Amniotic epithelial cell (primary cell): ENCODE measurements around the gene DENND11.

Experiments used
- DNase-seq: peaks from one replicate; pipeline ENCODE4 v3.0.0-alpha.2; 2010; ENCODE audit warnings: low read depth

DENND11 gene

DNA sequence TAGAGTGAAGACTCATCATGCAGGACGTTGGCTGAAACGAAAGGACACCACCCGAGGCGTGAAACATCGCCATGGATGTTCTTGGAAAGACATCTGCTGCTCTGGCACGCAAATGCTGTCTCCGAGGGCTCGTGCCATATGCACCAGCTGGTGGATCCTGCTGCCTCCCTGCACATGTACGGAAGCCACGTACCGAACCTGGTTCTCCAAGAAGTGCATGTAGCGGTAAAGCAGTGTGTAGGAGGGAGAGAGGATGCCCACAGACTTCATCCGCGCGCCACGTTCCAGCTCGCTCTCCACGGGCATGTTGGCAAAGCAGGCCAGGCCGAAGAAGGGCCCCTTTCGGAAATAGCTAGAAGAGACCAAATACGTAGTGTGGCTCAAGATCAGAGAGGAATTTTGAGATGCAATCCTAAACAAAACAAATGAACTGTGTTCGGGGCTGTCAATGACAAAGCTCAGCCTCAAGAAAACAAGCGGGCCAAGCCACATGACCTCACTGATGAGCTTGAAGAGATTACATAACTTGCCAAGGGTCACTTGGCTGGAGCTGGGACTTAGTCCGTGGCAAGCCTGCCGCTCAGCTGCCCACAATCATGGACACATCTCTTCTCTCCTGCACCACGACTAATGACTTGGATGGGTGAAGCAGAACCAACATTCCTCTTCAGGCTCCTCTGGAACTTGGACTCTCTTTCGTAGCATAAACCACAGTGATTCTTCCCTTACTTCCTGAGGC lies 16.5 kb downstream of the DENND11 start:
- DNase-seq: no peak

DNA sequence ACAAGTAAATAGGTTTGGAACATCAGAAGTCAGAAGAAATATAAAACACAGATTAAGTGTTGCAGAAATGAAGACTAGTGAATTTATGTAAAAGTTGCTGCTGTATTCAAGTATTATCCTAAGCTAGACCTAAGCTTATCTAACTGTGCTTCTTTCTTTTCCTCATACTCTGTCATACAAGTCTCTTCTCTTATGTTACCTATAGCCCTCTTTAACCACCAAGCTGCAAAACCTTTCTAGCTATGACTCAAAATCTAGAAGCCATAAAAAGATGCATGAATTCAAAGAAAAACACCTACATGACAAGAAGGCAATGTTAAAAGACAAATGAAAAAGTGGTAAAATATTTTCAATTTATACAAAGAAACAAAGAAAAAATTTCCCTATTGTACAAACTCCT lies 23.0 kb downstream of the DENND11 start:
- DNase-seq: no peak

DNA sequence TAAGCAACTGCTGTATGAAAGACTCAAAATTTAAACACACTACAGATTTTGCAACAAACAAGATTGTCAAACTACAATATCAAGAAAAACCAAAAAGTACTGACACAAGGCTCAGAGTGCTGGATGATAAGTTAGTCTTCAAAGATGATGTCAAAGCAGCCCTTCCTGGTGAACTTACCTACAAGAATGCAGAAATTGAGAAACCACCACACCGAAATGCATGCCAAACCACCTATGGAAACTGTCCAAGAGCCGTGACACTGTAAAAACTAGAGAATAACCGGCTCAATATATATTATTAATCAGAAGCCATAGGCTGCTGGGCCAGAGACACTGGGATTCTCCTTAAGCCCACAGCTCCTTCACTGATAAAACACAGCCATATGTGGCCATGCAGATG lies 25.3 kb downstream of the DENND11 start:
- DNase-seq: no peak

DNA sequence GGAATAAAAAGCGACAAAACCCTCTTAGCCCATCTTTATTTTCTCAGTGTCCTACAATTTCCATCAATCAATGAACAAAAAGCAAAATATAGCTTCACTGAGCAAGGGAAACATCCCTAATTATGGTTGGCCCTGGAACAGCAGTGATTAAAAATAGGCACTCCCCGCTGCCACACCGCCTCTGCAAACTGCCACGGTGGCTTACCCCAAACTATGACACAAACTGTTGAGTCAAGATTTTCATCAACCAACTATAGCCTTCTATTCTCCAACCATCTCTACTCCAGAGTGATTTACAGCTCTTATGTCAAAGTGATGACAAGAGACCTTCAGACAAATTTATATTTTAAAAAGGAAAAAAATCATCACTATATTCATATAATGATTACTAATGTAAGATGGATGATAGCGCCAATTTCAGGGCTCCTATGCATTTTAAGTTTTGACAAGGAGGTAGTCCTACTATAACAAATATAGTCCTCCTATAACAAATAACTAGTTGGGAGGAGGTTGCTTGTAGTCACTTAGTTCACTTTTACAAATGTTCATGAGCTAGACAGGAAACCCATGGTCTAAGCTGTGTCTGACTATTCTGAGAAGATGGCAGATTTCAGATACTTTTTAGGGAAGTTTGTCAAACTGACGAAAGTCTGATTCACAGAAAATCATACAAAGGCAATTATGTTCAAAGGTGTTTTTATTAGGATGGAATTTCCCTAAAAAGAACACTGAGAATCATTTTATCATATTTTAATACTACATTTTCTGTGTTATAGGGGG lies 26.3 kb downstream of the DENND11 start:
- no peak for DNase-seq

DNA sequence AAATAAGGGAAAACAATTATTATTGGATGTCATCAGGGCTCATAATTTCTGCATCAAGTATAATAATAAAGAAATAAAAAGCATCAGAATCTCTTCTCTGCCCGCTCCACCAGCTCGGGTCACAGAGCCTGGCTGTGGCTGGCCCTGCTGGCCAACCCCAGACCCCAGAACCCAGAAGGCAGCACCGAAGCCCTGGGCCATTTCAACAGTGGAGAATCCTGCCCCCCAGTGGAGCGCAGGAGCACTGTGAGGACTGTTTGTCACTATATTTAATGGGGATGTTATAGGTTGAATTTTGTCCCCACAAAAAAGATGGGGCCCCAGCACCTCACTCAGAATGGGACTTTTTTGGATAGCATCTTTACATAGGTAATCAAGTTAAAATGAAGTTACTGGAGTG lies 27.3 kb downstream of the DENND11 start:
- DNase-seq: no peak

DNA sequence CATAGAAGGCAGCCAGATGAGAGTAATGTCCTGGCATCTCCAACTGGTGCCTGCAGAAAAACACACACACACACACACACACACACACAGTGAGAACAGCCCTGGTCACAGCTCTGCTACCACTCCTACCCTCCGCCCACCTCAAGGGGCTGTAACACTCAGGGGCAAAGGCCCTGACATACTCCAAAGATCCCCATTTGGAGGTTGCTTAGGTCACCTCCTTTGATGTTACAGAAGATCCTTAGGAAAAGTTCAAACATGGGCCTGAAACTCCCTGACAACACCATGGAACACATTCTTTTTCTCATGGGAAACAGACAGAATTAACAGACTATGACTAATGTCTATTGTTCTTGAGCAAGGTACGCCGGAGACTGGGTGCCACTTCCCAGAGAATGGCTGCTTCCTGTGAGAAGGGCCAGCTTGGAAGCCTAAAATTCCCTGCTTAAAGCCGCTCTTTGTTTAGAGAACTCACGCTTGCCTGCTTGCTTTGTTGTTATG lies 27.7 kb downstream of the DENND11 start:
- DNase-seq: no peak

DNA sequence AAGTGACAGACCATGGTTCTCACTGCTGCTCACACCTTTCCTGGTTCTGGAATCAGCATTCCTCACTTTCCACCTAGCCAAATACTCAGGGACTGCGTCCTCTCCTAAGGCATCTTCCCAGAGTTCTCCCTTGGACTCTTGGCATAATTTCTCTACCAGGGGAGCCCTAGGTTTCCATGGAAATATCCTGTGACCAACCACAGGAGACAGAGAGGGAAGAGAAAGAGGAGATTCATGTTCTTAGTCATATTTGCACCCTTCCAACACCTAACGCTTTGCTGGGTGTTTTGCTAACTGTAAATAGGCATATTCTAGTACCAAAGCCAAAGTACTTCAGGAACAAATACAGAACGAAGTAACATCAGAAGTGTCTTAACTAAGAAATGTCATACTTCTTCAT lies 28.6 kb downstream of the DENND11 start:
- DNase-seq: no peak

DNA sequence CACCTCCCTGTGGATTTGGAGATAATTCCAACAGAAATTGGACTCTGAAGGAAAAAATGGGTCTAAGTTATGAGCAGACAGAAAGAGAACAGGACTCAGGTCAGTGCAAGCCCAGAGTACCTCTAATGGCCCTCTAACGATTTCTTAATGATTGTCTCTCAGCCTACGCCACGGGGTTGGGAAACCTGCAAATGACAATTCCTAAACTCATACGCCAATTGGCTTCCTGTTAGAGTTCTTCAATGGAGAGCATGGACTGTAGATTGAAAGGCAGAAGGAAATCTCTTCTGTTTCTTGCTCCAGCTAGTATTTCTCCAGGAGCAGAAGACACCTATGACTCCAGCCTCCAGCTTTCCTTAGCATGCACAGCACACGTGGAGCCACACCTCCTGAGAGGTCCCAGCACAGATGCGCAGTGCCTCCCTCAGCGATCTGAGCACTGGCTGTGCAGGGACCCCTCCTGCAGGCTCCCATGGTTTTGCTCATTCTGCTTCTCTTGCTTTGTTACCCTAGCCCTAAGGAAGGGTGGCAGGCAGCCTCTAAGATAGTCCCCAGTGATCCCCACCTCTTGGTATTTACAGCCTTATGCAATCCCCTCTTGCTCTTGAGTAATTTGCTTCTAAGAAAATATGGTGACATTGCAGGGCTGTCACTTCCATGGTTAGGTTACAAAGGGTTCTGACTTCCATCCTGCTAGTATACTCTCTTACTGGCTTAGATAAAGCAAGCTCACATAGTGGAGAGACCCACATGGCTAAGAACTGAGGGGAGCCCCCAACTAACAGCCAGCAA lies 30.1 kb downstream of the DENND11 start:
- no peak for DNase-seq

DNA sequence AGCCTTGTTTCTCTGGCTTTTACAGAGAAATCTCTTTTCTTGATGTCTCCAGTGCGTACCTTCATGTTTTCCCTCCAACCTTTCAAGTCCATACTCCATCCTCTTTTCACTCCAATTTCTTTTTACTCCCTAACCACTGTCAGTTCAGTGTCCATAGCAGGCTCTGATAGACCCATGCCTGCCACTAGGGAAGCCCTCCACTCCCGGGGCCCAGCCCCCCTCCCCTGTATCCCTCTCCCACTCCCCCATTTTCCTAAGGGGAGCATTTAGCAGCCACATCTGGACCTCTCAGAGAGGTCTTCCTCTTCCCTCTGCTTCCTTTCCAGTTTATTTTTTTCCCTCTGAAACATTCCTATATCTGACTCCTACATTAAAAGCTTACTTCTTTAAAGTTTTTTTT lies 33.1 kb downstream of the DENND11 start:
- no peak for DNase-seq

DNA sequence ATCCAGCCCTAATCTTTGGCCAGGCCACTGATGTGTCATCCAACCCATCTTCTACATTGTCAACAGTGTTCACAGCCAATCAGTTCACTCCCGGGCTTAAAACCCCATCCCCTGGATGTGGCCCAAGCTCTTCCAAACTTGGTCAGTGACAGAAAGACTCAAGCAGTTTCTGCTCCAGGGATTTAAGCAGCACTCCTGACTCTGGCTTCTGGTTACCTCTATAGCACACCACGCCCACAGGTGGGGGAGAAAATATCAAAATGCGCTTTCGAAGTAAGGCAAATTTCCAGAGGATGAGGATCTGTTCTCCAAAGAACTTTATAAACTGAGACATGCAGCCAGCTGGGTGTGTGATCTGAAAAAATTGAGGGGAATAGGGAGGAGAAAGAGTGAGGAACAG lies 35.9 kb downstream of the DENND11 start:
- no peak for DNase-seq

DNA sequence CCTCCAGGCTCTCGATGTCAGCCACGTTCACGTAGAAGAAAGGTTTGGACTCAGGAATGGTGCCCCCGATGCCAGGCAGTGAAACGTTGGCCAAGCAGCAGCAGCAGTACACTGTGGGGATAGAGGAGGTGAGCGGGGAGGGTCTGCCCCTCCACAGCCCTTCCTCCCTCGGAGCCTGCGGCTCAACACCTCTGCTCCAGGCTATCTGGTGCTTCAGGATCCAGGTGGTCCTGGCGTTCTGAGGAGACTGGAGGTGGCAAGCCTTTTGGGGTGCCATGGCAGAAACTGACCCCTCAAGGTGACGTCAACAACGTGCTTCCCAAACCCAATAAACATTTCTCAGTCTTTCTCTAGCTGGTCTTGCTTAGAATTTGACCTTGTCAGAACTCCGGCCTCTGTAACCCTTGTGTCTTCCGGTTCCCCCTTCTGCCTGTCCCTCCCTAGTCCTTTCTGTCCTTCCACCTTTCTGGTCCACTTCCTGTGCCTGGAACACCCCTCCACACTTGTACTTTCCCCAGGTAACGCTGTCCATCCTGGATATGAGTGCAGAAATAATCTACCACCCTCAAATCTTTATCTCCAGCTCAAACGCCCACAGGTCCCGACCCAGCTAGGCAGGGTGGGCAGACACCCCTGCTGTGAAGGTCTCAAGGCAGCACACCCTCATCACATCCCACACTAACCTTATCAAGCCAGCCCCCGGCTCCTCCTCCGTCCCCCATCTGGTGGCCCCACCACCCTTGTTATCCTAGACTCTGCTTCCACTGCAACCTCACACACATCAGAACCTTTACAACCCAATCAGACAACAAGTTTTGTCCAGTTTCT lies 36.5 kb downstream of the DENND11 start:
- no peak for DNase-seq

DNA sequence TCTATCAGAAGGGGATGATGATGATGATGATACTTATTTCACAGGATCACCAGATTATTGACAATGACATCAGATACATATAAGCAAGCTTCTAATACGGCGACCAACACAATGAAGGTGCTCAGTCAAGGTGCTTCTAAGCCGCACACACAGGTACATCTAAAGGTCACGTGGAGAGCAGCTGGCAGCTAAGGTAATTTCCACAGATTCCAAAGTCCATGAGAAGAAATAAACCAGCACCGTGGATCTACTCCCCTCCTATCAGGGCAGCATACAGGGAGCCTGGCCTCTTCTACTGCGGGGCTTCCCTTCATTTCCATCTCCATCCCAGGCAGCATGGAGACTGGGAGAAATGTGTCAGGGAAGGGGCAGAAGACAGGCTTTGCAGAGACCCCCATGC lies 37.5 kb downstream of the DENND11 start:
- DNase-seq: no peak

DNA sequence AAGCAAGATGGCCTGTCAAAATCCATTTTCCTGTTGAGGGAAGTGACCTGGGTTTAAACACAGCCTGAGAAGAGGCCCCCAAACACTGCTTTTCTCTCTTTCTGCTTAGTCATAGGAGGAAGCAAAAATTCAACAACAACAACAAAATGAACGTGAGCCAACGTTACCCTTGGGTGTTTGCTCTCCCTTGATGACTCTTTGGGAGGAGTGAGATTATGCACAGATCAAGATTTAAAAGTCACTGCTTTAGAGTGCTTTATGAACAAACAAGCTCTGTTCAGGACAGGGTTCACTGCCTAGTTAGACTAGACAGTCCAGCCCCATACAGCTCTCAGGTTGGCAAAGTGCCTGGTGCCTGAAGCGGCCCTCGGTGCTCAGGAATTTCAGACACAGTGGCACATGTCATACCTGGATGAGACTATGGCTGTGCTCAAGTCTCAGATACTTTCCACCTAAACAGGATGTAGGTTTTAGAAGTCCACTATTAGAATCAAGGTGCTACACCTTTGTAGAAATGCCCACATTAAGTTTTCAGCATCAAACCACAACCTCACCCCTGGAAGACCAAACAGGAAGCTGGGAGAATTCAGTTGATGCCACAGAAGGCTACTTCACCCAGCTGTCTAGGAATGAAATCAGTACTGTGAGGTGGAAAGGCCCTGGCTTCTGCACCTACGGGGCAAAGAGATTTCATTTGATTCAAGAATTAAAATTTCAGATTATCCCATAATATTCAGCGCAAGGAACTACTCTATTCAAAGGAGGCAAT lies 38.7 kb downstream of the DENND11 start:
- no peak for DNase-seq

DNA sequence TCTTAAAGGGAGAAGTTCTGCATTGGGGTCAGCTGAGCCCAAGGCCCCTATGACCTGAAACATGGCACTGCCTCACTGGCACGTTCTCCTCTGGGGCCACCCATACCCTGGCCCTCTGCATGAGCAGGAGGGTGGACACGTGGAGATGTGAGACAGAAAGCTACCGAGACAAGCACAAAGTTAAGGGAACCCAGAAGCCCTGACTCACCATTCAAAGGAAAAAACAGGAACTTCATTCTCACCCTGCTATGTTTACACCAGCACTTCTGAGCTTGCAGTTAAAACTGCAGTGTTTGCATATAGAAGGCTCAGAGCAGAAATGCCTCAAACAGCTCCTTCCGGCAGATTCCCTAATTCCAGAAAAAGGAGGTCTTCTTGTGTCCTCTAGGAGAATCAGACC lies 41.7 kb downstream of the DENND11 start:
- DNase-seq: no peak

DNA sequence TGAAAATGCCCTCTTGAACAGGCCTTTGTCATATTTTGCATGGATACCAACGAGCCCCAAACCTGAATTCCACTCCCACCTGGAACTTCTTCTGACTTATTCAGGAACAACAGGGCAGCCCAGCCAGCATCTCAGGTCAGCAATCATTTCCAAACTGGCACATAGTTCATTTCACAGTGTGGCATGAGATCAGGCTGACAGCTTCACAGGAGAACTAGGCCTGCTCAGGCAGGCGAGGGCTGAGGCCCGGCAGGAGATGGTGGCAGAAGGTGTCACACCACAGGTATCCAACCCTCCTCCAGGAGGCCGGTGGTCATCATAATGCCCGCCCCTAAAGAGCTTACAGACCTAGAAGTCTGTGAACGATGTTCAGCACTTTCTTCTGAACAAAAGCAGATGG lies 42.5 kb downstream of the DENND11 start:
- no peak for DNase-seq

DNA sequence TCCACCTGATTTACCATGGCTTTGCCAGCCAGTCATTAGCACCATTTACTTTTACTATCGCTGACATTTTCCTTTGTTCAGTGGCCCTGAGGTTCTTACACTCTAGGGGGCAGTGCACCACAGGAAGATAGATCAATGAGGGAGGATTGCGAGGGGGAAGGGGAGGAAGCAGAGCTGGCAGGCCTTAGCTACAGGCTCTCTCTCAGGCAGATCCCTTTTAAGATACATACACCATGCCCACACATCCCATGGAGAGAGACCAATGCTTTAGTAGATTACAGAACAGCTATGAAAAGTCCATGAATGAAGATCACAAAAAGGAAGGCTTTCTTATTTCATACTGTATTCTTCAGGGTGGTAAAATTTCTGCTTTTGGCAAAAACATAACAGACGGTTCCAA lies 47.4 kb downstream of the DENND11 start:
- DNase-seq: peak; percentile 64

DNA sequence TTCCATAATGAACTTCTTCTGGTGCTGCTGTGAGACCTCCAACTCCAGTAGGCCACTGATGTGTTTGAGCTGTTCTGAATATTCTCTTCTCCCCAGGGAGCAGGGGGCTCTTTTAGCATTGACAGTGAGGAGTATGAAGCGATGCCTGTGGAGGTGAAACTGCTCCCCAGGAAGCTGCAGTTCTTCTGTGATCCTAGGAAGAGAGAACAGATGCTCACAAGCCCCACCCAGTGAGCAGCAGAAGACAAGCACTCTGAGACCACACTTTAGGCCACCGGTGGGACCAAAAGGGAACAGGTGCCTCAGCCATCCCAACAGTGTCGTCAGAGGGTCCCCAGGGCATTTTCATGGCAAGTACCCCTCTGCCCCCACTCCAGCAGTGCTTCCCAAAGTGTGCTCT lies 49.3 kb downstream of the DENND11 start:
- no peak for DNase-seq
